ENCODE results near the gene PHF23. TPM values are rescaled to one million over a fixed set of nuclear protein-coding genes. Genes with fewer than 3 reads are reported as not detected.

Gene PHF23
- polyA plus RNA-seq, 1 experiment: 72.8 TPM

DNA sequence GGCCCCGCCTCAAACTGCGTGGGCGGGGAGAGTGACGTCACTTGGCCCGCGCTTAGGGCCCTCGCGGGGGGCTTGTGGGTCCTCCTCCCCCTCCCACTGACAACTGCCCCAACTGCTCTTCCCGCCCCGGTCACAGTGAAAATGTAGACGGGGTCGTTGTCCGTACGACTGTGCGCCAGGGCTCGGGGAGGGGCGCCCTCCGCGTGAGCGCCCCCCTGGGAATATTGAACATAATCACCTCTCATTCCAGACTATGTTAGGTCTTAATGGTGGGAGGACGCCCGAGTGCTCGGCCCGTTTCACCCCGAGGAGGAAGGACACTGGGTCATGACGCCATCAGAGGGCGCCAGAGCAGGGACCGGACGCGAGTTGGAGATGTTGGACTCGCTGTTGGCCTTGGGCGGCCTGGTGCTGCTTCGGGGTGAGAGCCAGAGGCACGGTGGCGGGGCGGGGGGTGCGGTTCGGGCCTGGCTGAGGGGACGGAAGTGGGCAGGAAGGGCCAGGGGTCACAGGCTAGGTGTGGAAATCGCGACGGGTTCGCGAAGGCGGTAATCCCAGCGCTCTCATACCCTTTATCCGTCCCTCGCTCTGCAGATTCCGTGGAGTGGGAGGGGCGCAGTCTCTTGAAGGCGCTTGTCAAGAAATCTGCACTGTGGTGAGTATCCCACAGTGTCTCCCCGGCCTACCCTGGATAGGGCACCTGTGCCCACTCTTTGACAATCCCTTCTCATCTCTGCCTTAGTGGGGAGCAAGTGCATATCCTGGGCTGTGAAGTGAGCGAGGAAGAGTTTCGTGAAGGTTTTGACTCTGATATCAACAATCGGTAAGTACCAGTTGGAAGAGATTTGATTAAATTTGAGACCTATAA, 13.2 kb upstream of the PHF23 start, which contains the start of gene ELP5:
Gene ELP5 (plus strand): TSS at position 40 of the 868 bp plus-strand sequence. CDS start 336 bp downstream, at position 376.
- TF ChIP-seq, protein P1, sequence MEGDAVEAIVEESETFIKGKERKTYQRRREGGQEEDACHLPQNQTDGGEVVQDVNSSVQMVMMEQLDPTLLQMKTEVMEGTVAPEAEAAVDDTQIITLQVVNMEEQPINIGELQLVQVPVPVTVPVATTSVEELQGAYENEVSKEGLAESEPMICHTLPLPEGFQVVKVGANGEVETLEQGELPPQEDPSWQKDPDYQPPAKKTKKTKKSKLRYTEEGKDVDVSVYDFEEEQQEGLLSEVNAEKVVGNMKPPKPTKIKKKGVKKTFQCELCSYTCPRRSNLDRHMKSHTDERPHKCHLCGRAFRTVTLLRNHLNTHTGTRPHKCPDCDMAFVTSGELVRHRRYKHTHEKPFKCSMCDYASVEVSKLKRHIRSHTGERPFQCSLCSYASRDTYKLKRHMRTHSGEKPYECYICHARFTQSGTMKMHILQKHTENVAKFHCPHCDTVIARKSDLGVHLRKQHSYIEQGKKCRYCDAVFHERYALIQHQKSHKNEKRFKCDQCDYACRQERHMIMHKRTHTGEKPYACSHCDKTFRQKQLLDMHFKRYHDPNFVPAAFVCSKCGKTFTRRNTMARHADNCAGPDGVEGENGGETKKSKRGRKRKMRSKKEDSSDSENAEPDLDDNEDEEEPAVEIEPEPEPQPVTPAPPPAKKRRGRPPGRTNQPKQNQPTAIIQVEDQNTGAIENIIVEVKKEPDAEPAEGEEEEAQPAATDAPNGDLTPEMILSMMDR (IDR thresholded peaks at IDR 0.05; ENCODE audit: insufficient read depth, low read depth, low read length): no peak; the same call in 1 of the 2 replicates
- Histone ChIP-seq H3K36me3 (ENCODE audit: control insufficient read depth, insufficient read depth, low read length) (peaks cover 9% of the 10 kb centered on the region; the same call in 1 of the 2 replicates), H3K27me3 (ENCODE audit: control insufficient read depth, insufficient read depth, low read length) (no peaks in the 10 kb centered on the region), H3K4me3 (ENCODE audit: low read depth, low read length) (peak within 1 kb of the TSS; percentile 78)
- peak; percentile 57 for DNase-seq (ENCODE audit: low read depth)
- ChIA-PET POLR2A (interaction anchor here (1.0 kb wide), 2 partner anchors 10 to 35 kb away, joined by 4 to 6 read pairs; partner anchors contain the start of gene GABARAP), CTCF (interaction anchor here (0.7 to 1.0 kb wide), 2 partner anchors 18 to 44 kb away, joined by 3 read pairs; partner anchors contain the start of gene DVL2)

DNA sequence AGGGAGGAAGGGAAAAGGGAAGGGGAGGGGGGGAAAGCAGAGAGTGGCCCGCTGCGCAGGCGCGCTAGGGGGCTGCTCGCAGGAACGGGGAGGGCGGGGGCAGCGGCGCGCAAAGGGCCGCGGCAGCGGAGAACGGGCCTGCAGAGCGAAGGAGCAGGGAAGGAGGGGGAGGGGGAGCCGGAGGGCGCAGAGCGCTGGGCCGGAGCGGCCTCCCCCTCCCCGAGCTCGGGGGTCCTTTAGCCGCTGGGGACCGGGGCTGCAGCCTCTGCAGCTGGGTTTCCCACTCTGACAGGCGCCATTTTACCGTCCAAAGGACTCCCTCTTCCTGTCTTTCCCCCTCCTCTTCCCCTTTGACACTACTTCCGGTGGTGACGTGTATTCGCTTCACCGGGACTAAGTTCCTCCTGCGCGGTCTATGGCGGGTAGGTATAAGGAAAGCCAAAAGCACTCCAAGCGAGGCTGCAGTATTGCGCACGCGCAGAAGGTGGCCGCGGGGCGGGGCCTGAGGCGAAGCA, 12.5 kb upstream of the PHF23 start, which contains the start of gene CTDNEP1:
Gene CTDNEP1 (minus strand): TSS at position 74 of the 515 bp plus-strand sequence. CDS start 438 bp downstream, outside the sequence.
- peak; percentile 98 for DNase-seq (ENCODE audit: low read depth)
- ChIA-PET CTCF (interaction anchor here (0.7 to 1.1 kb wide), 3 partner anchors 17 to 184 kb away, joined by 3 read pairs; partner anchors contain the start of gene DVL2), POLR2A (interaction anchor here (0.6 to 1.0 kb wide), 4 partner anchors 9 to 34 kb away, joined by 3 to 6 read pairs (median 4); partner anchors contain the start of genes ACADVL, DLG4 and GABARAP)
- TF ChIP-seq, protein P1 (IDR thresholded peaks at IDR 0.05; ENCODE audit: insufficient read depth, low read depth, low read length): no peak
- Histone ChIP-seq H3K27me3 (ENCODE audit: control insufficient read depth, insufficient read depth, low read length) (no peaks in the 10 kb centered on the region), H3K36me3 (ENCODE audit: control insufficient read depth, insufficient read depth, low read length) (peaks cover 7% of the 10 kb centered on the region; the same call in 1 of the 2 replicates), H3K4me3 (ENCODE audit: low read depth, low read length) (peak within 1 kb of the TSS; percentile 78)

DNA sequence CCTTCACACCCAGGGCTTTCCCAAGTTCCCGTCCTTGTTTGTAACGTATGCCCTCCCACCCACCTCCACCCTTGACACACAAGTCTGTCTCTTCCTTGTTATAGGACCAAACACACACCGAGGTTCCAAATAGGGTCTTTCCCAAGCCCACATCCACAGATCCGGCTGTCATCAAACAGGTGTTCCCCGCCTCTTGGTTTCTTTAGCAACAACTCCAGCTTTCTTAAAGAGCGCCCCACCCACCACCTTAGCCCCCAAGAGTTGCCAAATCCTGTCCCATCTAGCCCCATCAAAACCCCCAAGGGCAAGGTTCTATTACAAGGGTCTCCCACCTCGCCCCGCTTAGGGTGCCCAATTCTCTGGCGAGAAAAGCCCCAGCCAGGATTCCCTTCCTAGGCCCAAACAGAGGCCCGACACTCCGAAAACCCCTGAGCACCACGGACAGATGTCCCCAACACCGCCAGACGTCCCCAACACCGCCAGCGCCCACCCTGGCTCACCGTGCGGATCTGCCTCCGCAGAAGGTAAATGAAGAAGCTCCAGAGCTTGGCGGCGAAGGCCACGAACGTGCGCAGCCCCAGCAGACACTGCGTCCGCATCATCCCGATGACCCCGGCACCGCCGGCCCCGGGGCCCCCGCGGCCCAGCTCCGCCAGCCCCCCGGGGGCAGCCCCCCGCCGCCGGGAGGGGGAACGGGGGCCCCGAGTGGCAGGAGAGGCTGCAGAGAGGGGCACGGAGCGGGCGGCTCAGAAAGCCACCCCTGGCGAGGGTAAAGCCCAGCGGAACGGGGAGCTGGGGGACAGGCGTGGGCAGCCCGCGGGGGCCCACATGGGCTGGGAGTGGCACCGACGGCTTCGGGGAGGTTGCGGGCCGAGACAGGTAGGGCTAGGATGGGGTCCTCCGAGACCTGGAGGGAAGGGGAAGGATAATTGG, 11.7 kb upstream of the PHF23 start:
- Histone ChIP-seq H3K36me3 (ENCODE audit: control insufficient read depth, insufficient read depth, low read length) (peaks cover 8% of the 10 kb centered on the region; the same call in 1 of the 2 replicates), H3K4me3 (ENCODE audit: low read depth, low read length) (peak overlapping the region; percentile 78), H3K27me3 (ENCODE audit: control insufficient read depth, insufficient read depth, low read length) (no peaks in the 10 kb centered on the region)
- TF ChIP-seq, protein P1 (IDR thresholded peaks at IDR 0.05; ENCODE audit: insufficient read depth, low read depth, low read length): no peak
- ChIA-PET CTCF (interaction anchor here (0.7 to 1.1 kb wide), 7 partner anchors 16 to 435 kb away, joined by 3 to 4 read pairs (median 3); partner anchors contain the start of gene DVL2), POLR2A (interaction anchor here (0.6 to 1.0 kb wide), 4 partner anchors 8 to 33 kb away, joined by 3 to 6 read pairs (median 4); partner anchors contain the start of genes ACADVL, DLG4 and GABARAP)
- DNase-seq (ENCODE audit: low read depth): no peak

DNA sequence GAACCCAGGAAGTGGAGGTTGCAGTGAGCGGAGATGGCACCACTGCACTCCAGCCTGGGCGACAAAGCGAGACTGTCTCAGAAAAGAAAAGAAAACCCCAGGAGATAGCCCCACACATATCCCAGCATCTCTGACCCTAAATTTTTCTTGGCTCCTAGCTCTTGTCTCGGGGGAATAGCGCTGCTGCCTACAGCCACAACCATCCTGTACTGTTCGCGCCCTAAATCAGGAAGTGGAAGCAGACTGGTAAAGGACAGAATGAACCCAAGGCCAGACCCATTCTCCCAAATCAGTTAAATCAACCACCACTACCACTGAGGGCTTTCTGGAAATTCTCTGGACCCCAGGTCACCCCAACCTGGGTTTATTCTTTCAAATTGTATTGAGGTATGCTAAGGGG, 10.6 kb upstream of the PHF23 start:
- Histone ChIP-seq H3K27me3 (ENCODE audit: control insufficient read depth, insufficient read depth, low read length) (no peaks in the 10 kb centered on the region), H3K4me3 (ENCODE audit: low read depth, low read length) (peak overlapping the region; percentile 78), H3K36me3 (ENCODE audit: control insufficient read depth, insufficient read depth, low read length) (peaks cover 9% of the 10 kb centered on the region; the same call in 1 of the 2 replicates)
- POLR2A ChIA-PET: no interaction called here
- TF ChIP-seq, protein P1 (IDR thresholded peaks at IDR 0.05; ENCODE audit: insufficient read depth, low read depth, low read length): no peak
- no peak for DNase-seq (ENCODE audit: low read depth)
- CTCF ChIA-PET: interaction anchor here (2.2 kb wide), 1 partner anchor 47 kb away, joined by 8 read pairs; no protein-coding TSS in a partner anchor

Data from BJ (cell line).